Suprapubic skin (tissue), 4 donors: ENCODE data around the gene SLC23A1. TPM values are rescaled to one million over a fixed set of nuclear protein-coding genes. Genes with fewer than 3 reads are reported as not detected.
A peak's percentile ranks its signal among the peaks of the same experiment; 100 is the strongest.

Experiments
- DNase-seq, 2 donors: peaks; one replicate each; pipeline ENCODE4 v3.0.0-alpha.2; 2019; ENCODE audit warnings: low spot score in 2 of 2
- H3K27ac ChIP-seq: fragments of 200-600 bp; sonication (generic); one replicate; pipeline ENCODE4 v1.5.1; 2019
- H3K27me3 ChIP-seq: fragments of 200-600 bp; sonication (generic); one replicate; pipeline ENCODE4 v1.5.1; 2019
- H3K36me3 ChIP-seq: fragments of 200-600 bp; sonication (generic); one replicate; pipeline ENCODE4 v1.5.1; 2019
- H3K4me1 ChIP-seq: fragments of 200-600 bp; sonication (generic); one replicate; pipeline ENCODE4 v1.5.1; 2019
- H3K4me3 ChIP-seq: fragments of 200-600 bp; sonication (generic); one replicate; pipeline ENCODE4 v1.5.1; 2019; ENCODE audit warnings: mild to moderate bottlenecking
- H3K9me3 ChIP-seq: fragments of 200-600 bp; sonication (generic); one replicate; pipeline ENCODE4 v1.5.1; 2019
- CTCF ChIP-seq, 2 donors: fragments of 200-600 bp in 1 of 2; fragments of 450-650 bp in 1 of 2; sonication (generic) in 1 of 2; IDR thresholded peaks; one replicate each; pipeline ENCODE4 v1.5.1; 2016 to 2019; ENCODE audit warnings: antibody characterized with exemption in 2 of 2, mild to moderate bottlenecking in 1 of 2, moderate library complexity in 1 of 2
- EP300 ChIP-seq: sonication (generic); formaldehyde crosslinking; IDR thresholded peaks from one replicate; pipeline ENCODE4 v1.6.1; 2017; ENCODE audit warnings: antibody characterized with exemption
- POLR2A ChIP-seq, 2 donors: fragments of 450-650 bp; IDR thresholded peaks; one replicate each; pipeline ENCODE4 v1.6.1; 2017; ENCODE audit warnings: antibody characterized with exemption in 2 of 2, mild to moderate bottlenecking in 2 of 2, moderate library complexity in 2 of 2
- POLR2AphosphoS5 ChIP-seq, 3 donors: sonication (generic); formaldehyde crosslinking; IDR thresholded peaks; one replicate each; pipeline ENCODE4 v1.6.1; 2017; ENCODE audit warnings: antibody characterized with exemption in 3 of 3
- WGBS: methylation state at CpG from one replicate; pipeline ENCODE4 v1.1.5; 2018; 5-methylcytosine and 5-hydroxymethylcytosine counted together
- total RNA-seq, 4 donors: library from RNA; depleted of rRNA; stranded (reverse); fragments of >200 nt; gene quantifications; one replicate each; pipeline ENCODE4 v1.1.0, GENCODE V29; 2016

Gene SLC23A1
- total RNA-seq, 4 donors from 2014 or later: 2.3 to 6.4 (median 3.0) TPM; not detected in 1

GRCh38 chr5:139392324-139392677 is 9.2 kb upstream of the SLC23A1 start:
- peaks cover 50% of the 10 kb centered on the region for H3K4me1 ChIP-seq
- TF ChIP-seq POLR2A (IDR thresholded peaks at IDR 0.05) (no peak), EP300 (no peak), CTCF (IDR thresholded peaks at IDR 0.05) (peak in 1 of 2 donors; percentile 43), POLR2AphosphoS5 (IDR thresholded peaks at IDR 0.05) (no peak)
- WGBS: 12% methylated on average over 24 of the region's 36 CpGs
- no peak overlapping the region for H3K27ac ChIP-seq
- no peak for DNase-seq
- H3K4me3 ChIP-seq: peak overlapping the region; percentile 56
- peaks cover 25% of the 10 kb centered on the region for H3K27me3 ChIP-seq
- H3K36me3 ChIP-seq: no peaks in the 10 kb centered on the region
- no peaks in the 10 kb centered on the region for H3K9me3 ChIP-seq

- peak in 1 of 2 donors; percentile 80 for DNase-seq
- Histone ChIP-seq H3K27ac (no peak overlapping the region), H3K4me1 (peaks cover 50% of the 10 kb centered on the region), H3K36me3 (no peaks in the 10 kb centered on the region), H3K9me3 (no peaks in the 10 kb centered on the region), H3K27me3 (peaks cover 25% of the 10 kb centered on the region), H3K4me3 (peak overlapping the region; percentile 56)
- WGBS: 48% methylated on average over 24 of the region's 33 CpGs
- TF ChIP-seq POLR2AphosphoS5 (IDR thresholded peaks at IDR 0.05): no peak
Observed at GRCh38 chr5:139391570-139392323, 8.7 kb upstream of the SLC23A1 start.

- 88% methylated on average over 9 of the region's 10 CpGs for WGBS
- DNase-seq: peak in 1 of 2 donors; percentile 73
- Histone ChIP-seq H3K4me3 (no peak overlapping the region), H3K9me3 (no peaks in the 10 kb centered on the region), H3K36me3 (no peaks in the 10 kb centered on the region), H3K4me1 (peaks cover 51% of the 10 kb centered on the region), H3K27me3 (peaks cover 25% of the 10 kb centered on the region), H3K27ac (no peak overlapping the region)
- TF ChIP-seq EP300 (no peak), POLR2AphosphoS5 (IDR thresholded peaks at IDR 0.05) (no peak)
Observed at GRCh38 chr5:139390639-139391569, 7.8 kb upstream of the SLC23A1 start.

GRCh38 chr5:139389701-139390638 is 6.9 kb upstream of the SLC23A1 start, which contains the start of gene MZB1:
Gene MZB1, minus strand, starts transcription at chr5:139389913. Its CDS starts 57 bp downstream, at chr5:139389856.
- WGBS: 76% methylated on average over 9 of the region's 11 CpGs
- H3K27me3 ChIP-seq: peaks cover 23% of the 10 kb centered on the region
- TF ChIP-seq EP300: no peak
- no peaks in the 10 kb centered on the region for H3K36me3 ChIP-seq
- no peak within 1 kb of the TSS for H3K4me3 ChIP-seq
- H3K9me3 ChIP-seq: no peaks in the 10 kb centered on the region
- no peak within 1 kb of the TSS for H3K27ac ChIP-seq
- DNase-seq: peak in 1 of 2 donors; percentile 69
- H3K4me1 ChIP-seq: peaks cover 56% of the 10 kb centered on the region

- peak in 1 of 2 donors; percentile 77 for DNase-seq
- Histone ChIP-seq H3K4me1 (peaks cover 56% of the 10 kb centered on the region), H3K27ac (no peak overlapping the region), H3K9me3 (no peaks in the 10 kb centered on the region), H3K4me3 (no peak overlapping the region), H3K36me3 (no peaks in the 10 kb centered on the region), H3K27me3 (peaks cover 6% of the 10 kb centered on the region)
- TF ChIP-seq POLR2AphosphoS5 (IDR thresholded peaks at IDR 0.05): no peak
- TF ChIP-seq POLR2A (IDR thresholded peaks at IDR 0.05): no peak
- no peak for TF ChIP-seq EP300
- TF ChIP-seq CTCF (IDR thresholded peaks at IDR 0.05): no peak
- 33% methylated on average over 7 of the region's 8 CpGs for WGBS
Observed at GRCh38 chr5:139388198-139388821, 5.2 kb upstream of the SLC23A1 start.
